D721Med (cell line): Measurements from ENCODE around the gene XPO4.

Experiments used
- DNase-seq: peaks from one replicate; pipeline ENCODE4 v3.0.0; 2011; ENCODE audit warnings: low spot score; ENCODE audit not compliant: insufficient read length
- FAIRE-seq: peaks from 2 replicates; lab custom pipeline; 2011; peaks lifted over from hg19 to GRCh38; lab: Jason Lieb, UNC
- TF ChIP-seq, protein P1 (sequence below): IDR thresholded peaks from 2 replicates; pipeline ENCODE4 v1.5.1; 2012; ENCODE audit warnings: mild to moderate bottlenecking, control low read depth; ENCODE audit not compliant: insufficient read depth; ENCODE audit errors: missing control alignments

The XPO4 gene

DNA sequence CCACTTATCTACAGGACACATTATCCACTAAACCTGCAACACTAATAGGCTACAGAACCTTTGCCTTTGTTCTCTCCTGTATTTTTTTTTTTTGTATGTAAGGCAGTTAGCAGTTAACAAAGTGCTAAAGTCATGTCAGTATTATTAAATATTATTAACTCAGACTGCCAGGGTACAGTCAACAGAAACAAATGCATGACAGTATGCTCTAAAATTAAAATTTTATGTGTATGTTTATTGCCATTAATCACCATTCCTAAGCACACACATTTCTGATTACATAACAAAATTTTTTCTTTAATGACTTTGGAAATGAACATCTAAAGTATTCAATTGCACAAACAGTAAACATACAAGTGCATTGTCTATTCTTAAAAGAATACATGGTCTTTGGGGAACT lies 41.7 kb downstream of the XPO4 start:
- DNase-seq (no peak), FAIRE-seq (no peak)
- TF ChIP-seq, protein P1, sequence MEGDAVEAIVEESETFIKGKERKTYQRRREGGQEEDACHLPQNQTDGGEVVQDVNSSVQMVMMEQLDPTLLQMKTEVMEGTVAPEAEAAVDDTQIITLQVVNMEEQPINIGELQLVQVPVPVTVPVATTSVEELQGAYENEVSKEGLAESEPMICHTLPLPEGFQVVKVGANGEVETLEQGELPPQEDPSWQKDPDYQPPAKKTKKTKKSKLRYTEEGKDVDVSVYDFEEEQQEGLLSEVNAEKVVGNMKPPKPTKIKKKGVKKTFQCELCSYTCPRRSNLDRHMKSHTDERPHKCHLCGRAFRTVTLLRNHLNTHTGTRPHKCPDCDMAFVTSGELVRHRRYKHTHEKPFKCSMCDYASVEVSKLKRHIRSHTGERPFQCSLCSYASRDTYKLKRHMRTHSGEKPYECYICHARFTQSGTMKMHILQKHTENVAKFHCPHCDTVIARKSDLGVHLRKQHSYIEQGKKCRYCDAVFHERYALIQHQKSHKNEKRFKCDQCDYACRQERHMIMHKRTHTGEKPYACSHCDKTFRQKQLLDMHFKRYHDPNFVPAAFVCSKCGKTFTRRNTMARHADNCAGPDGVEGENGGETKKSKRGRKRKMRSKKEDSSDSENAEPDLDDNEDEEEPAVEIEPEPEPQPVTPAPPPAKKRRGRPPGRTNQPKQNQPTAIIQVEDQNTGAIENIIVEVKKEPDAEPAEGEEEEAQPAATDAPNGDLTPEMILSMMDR, result no peak

DNA sequence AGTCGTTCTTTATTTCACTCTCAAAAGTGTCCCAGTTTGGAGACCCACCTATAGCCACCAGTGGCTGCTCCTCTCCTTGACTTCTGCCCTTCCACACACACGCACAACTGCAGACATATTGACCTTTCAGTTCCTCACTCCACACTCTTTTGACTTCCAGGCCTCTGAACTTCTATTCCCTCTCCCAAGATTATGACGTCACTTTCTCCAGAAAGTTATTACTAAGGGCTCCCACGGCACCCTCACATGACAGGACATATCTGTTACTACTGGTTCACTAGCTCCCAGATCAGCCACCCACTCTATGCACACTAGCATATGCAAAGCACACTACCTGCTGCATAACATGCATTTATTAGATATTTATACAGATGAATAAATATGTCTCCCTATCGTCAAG lies 45.9 kb downstream of the XPO4 start:
- TF ChIP-seq, protein P1, result no peak
- FAIRE-seq (no peak), DNase-seq (no peak)

DNA sequence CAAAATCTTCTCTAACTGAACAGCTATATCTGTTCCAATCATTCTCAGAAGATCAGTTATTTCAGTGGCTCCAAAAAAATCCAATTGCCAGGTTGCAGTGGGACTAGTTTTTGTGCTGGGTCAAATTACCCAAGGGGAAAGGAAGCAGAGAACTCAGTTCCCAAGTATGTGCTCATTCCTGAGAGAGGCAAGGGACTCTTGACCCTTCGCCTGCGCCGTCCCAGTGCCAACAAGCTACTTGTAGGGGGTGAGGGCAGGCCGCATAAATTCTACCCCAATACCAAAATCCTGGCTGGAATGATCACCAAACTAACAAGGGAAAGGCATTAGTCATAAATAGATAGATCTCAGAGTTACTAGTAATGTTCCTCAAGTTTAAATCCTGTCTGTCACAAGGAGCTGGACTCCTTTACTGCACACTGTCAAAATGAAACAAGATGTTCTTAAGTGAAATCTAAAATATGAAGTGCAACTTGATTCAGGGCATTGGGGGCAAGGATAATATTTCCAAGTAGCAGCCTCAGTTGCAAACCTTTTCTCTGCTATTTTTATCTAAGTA lies 50.6 kb downstream of the XPO4 start:
- FAIRE-seq, result no peak
- TF ChIP-seq, protein P1, result no peak
- no peak for DNase-seq

DNA sequence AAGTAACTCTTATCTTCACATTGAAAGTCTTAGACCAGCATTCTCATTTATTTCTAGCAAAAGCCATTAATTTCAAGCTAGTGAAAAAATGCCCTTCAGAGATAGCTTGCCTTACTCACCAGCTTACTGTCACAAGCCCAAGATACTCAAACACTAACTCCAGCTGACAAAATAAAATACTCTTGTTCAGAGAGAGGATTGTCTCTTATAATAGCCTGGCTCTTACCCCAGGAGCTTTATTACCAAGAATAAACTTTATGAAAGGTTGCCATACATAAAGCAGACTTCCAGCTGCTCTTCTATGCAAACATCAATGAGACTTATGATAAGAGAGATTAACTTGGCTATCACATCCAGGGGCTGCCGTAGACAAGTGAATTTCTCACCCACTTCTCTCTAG lies 53.6 kb downstream of the XPO4 start:
- FAIRE-seq (no peak), DNase-seq (no peak)
- TF ChIP-seq, protein P1, result no peak

DNA sequence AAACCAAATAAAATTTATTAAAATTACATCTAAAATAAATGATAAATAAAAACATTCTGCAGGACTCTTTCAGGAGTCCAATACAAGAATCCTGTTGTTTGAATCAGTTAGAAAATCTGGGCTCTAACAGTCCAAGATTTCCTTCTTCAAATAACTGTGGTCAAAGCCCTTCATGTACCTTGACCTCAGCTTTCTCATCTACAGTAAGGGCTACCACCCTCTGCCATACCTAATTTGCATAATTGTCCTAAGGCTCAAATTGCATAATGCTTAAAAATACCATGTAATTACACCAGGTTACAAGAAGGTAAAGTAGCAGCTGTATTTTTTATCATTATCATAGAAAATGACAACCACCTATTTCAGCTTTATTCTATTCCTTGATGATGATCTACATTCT lies 54.3 kb downstream of the XPO4 start:
- TF ChIP-seq, protein P1, result no peak
- DNase-seq (no peak), FAIRE-seq (no peak)

DNA sequence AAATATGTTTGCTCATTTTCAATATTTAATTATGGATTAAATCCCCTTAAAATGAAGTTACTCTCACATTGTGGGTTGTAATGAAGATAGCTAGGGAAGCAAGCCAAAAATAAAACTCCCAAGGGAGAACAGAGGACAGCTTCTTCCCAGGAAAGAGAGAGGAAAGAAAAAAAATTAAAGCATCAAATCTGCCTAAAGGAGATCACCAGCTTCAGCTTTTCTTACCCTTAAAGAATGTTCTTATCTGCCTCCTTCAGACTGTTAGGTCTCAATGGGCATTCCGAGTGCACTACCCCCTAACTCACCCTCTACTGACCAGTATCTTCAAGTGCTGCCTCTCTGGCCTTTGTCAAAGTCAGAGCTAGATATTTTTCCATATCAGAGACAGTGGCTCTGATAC lies 55.2 kb downstream of the XPO4 start:
- DNase-seq, result no peak
- peak; percentile 21 for FAIRE-seq
- TF ChIP-seq, protein P1, result no peak

DNA sequence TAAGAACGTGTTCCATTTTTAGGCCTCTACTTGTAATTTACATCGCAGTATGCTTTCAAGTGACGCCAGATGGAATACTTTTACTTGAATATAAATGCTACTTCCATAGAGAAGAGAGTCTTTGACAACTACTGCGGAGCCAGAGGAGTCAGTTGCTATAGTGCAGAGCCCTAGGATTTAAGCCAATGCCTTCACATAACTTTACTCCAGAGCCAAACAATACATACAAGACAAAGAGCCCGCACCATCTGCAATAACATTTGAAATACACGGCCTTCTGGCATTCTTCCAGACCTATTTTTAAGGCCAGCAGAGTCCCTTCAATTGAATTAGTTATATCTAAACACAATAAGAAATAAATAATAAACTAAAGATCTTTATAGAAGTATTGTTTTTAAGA lies 59.4 kb downstream of the XPO4 start:
- no peak for FAIRE-seq
- DNase-seq, result no peak
- TF ChIP-seq, protein P1, result no peak
